Activated CD8-positive, alpha-beta memory T cell treated with anti-CD3 and anti-CD28 coated beads, Interleukin-2, amount 10 ng/mL, durations not matched to agents 7 days and 5 days (primary cell): Measurements from ENCODE around the gene MICAL2. TPM values are rescaled to one million over a fixed set of nuclear protein-coding genes. Genes with fewer than 3 reads are reported as not detected.
A peak's percentile ranks its signal among the peaks of the same experiment; 100 is the strongest.

ENCODE experiments used
- ATAC-seq: fragments of 150-1000 bp; cut with Tn5 transposase; one replicate; pipeline ENCODE4 v1.10.0; 2021; ENCODE audit warnings: moderate library complexity
- CTCF ChIA-PET: fragments of 350-600 bp; sonication (Branson Sonifier 250); formaldehyde crosslinking; loops from one replicate; lab custom pipeline; 2021; ENCODE audit warnings: antibody characterized with exemption; lab: Charles Lee
- DNase-seq: peaks from one replicate; pipeline ENCODE4 v3.0.0-alpha.2; 2020
- H3K27ac Mint-ChIP-seq: one replicate; pipeline ENCODE4 v1.8.0; 2021; ENCODE audit warnings: mild to moderate bottlenecking, mixed read lengths
- H3K27me3 Mint-ChIP-seq: one replicate; pipeline ENCODE4 v1.8.0; 2021; ENCODE audit warnings: mixed read lengths
- H3K36me3 Mint-ChIP-seq: one replicate; pipeline ENCODE4 v1.8.0; 2021; ENCODE audit warnings: mild to moderate bottlenecking, mixed read lengths
- H3K4me1 Mint-ChIP-seq: one replicate; pipeline ENCODE4 v1.8.0; 2021; ENCODE audit warnings: mixed read lengths
- H3K4me3 Mint-ChIP-seq: one replicate; pipeline ENCODE4 v1.8.0; 2021; ENCODE audit warnings: mild to moderate bottlenecking, moderate library complexity, mixed read lengths
- H3K9me3 Mint-ChIP-seq: one replicate; pipeline ENCODE4 v1.8.0; 2022; ENCODE audit warnings: low read depth, mixed read lengths
- total RNA-seq, 2 experiments: library from RNA; stranded (reverse); gene quantifications; one replicate each; pipeline ENCODE4 v1.2.3, GENCODE V29; 2021

MICAL2 gene
- total RNA-seq, 2 experiments from 2014 or later: 120 to 168 TPM

DNA sequence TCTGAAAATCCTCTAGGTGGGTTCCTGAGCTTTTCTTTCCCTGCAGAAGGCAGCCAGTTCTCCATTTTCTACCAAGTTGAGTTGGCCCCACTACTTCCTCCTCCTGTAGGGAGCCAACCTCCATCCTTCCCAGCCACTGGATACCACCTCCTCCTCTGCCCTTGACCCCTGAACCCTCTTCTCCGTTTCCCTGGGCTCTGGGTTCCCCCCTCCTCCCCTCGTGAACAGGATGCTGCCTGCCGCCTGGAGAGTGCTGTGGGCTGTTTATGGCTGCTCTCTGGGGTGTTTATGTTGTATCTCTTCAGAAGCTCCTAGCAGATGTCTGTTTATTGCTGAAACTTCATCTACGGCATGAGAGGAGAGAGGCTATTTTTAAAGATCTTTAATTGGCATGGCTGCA lies 8.6 kb downstream of the MICAL2 start:
- Mint-ChIP-seq H3K4me1 (peaks cover 38% of the 10 kb centered on the region), H3K27me3 (no peaks in the 10 kb centered on the region), H3K36me3 (peaks cover 5% of the 10 kb centered on the region), H3K27ac (no peak overlapping the region), H3K9me3 (no peaks in the 10 kb centered on the region), H3K4me3 (no peak overlapping the region)
- DNase-seq: no peak
- CTCF ChIA-PET: interaction anchor here (0.6 to 1.4 kb wide), 3 partner anchors 73 to 227 kb away, joined by 3 to 4 read pairs (median 3); no protein-coding TSS in a partner anchor
- ATAC-seq: no peak

DNA sequence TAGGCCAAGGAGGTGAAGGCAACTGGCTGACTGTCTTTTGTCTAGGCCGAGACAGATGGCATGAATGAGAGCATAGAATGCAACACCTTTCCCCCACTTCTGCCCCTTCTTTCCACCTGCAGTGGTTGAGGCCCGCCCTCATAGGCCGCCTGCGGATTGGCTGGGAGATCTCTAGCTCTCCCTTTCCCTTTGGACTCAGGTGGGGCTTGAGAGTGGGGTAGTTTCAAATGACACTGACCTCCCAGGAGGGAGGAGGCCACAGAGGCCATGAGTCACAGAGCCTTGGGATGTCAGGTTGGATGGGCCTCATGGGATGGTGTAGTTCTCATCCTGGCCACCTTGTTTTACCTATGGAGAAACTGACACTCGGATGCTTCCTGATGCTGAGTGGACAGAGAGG lies 9.1 kb downstream of the MICAL2 start:
- Mint-ChIP-seq H3K9me3 (no peaks in the 10 kb centered on the region), H3K4me3 (no peak overlapping the region), H3K27ac (no peak overlapping the region), H3K4me1 (peaks cover 40% of the 10 kb centered on the region), H3K27me3 (no peaks in the 10 kb centered on the region), H3K36me3 (peaks cover 5% of the 10 kb centered on the region)
- DNase-seq (no peak), ATAC-seq (no peak)
- CTCF ChIA-PET: interaction anchor here (1.4 kb wide), 1 partner anchor 162 kb away, joined by 3 read pairs; no protein-coding TSS in a partner anchor

DNA sequence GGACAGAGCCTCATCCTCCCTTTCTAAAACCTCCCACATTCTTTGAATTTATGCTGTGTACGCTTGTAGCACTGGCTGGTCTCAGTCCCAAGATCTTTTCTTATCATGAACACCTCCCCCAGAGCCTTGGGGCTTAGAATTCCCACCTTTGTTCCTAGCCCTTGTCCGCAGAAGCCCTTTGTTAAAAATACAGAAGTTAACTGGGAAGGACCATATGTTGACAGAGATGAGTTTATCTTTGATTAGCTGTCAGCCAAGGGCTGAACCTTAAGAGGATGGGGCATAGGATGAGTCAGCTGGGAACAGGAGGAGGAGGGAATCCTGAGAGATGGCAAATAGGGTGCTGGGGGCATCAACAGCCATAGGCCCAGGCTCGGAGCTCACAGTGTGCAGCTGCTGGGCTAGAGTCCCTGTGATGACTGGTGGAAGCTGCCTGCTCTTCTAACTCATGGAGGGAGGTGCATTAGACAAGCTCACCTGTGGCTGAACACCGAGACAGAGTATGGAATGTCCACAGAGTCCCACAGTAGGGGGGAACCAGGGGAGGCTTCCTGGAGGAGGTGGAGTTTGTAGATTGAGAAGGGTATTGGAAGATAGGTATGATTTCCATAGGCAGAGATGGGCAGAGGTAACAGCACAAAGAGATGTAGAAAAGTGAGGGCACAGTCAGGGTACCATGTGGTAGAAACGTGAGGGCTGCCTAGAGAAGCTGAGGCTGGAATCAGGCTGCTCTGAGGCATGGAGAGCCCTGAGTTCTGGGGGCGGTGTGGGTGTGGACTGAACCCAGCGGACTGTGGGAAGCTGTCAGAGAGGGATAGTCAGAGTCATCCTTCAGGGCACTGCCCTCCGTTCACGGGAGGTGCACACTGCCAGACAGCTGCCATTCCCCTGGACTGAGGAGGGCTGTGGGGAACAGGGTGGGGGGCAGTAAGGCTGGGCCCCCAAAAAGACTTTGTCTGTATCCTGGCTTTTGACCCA lies 9.9 kb downstream of the MICAL2 start:
- peaks cover 44% of the 10 kb centered on the region for H3K4me1 Mint-ChIP-seq

DNA sequence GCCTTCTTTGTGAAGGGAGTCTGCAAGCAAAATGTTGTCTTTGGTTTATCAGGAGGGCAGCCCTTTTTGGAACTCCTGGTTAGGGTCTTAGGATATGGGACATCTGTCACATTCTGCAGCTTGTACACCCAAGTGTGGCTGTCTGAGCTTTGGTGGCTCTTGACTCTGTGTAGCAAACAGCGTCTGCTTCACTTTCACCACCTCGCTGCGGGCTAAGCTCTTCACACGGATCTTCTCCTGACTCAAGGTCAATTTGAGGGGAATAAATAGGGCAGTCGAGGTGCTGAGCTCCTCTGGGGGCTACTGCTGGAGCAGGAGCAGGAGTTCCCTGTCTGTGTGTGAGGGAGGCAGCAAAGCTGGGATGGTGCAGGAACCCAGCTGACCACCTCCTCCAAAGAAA lies 10.6 kb downstream of the MICAL2 start:
- Mint-ChIP-seq H3K4me3 (no peak overlapping the region), H3K27ac (no peak overlapping the region), H3K36me3 (peaks cover 1% of the 10 kb centered on the region), H3K27me3 (no peaks in the 10 kb centered on the region), H3K9me3 (no peaks in the 10 kb centered on the region), H3K4me1 (peaks cover 48% of the 10 kb centered on the region)
- CTCF ChIA-PET: interaction anchor here (0.8 to 2.7 kb wide), 8 partner anchors 12 to 161 kb away, joined by 3 to 10 read pairs (median 4); no protein-coding TSS in a partner anchor
- no peak for ATAC-seq
- DNase-seq: no peak

More for the DNA sequence above, 9.9 kb downstream of the MICAL2 start:
- H3K27ac Mint-ChIP-seq: no peak overlapping the region
- H3K9me3 Mint-ChIP-seq: no peaks in the 10 kb centered on the region
- ATAC-seq: no peak
- CTCF ChIA-PET: interaction anchor here (1.3 to 2.7 kb wide), 6 partner anchors 11 to 161 kb away, joined by 3 to 10 read pairs (median 4); no protein-coding TSS in a partner anchor
- no peaks in the 10 kb centered on the region for H3K27me3 Mint-ChIP-seq
- H3K4me3 Mint-ChIP-seq: no peak overlapping the region
- H3K36me3 Mint-ChIP-seq: peaks cover 1% of the 10 kb centered on the region
- DNase-seq: no peak

DNA sequence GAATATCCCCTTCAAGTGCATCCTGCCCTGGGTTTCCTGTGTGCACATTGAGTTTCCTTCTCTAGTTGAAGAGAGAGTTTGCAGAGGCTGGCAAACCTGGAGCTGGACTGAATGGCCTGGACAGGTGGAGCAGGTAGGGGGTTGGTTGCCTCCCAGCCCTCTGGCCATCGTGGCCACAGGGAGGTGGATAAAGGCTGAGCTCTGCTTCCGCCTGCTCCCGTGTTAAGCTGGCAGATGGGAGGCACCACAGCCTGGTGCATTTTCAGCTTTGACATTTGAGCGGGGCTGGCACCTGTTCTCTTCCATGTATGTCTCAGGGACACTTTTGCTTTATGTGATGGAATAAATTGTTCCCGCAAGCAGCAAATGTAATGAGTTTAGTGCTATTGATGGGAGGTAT lies 11.1 kb downstream of the MICAL2 start:
- DNase-seq (no peak), ATAC-seq (no peak)
- no peaks in the 10 kb centered on the region for H3K9me3 Mint-ChIP-seq
- H3K4me3 Mint-ChIP-seq: no peak overlapping the region
- peaks cover 1% of the 10 kb centered on the region for H3K36me3 Mint-ChIP-seq
- no peak overlapping the region for H3K27ac Mint-ChIP-seq
- CTCF ChIA-PET: interaction anchor here (0.8 to 2.7 kb wide), 7 partner anchors 12 to 159 kb away, joined by 3 to 10 read pairs (median 4); no protein-coding TSS in a partner anchor
- peaks cover 50% of the 10 kb centered on the region for H3K4me1 Mint-ChIP-seq
- H3K27me3 Mint-ChIP-seq: no peaks in the 10 kb centered on the region

DNA sequence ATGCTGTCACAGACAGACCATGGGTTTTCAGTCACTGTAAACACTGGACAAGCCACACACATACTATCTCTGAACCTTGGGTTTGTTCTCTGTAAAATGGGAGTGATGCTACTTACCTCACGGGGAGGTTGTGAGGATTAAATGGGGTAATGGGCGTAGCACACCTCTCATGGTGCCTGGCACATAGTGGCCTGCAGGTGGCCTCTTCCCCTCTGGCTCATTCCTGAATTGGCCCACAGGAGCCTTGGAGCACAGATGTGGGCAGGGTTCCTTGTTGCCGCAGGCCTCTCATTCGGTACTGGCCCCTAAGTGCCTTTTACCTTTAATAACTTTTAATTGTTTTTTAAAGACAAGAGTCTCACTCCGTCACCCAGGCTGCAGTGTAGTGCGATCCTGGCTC lies 11.7 kb downstream of the MICAL2 start:
- H3K4me1 Mint-ChIP-seq: peaks cover 53% of the 10 kb centered on the region
- H3K27ac Mint-ChIP-seq: no peak overlapping the region
- ATAC-seq: no peak
- H3K27me3 Mint-ChIP-seq: no peaks in the 10 kb centered on the region
- DNase-seq: no peak
- no peak overlapping the region for H3K4me3 Mint-ChIP-seq
- peaks cover 1% of the 10 kb centered on the region for H3K36me3 Mint-ChIP-seq
- CTCF ChIA-PET: interaction anchor here (0.8 to 2.7 kb wide), 9 partner anchors 11 to 160 kb away, joined by 3 to 10 read pairs (median 4); no protein-coding TSS in a partner anchor
- no peaks in the 10 kb centered on the region for H3K9me3 Mint-ChIP-seq

DNA sequence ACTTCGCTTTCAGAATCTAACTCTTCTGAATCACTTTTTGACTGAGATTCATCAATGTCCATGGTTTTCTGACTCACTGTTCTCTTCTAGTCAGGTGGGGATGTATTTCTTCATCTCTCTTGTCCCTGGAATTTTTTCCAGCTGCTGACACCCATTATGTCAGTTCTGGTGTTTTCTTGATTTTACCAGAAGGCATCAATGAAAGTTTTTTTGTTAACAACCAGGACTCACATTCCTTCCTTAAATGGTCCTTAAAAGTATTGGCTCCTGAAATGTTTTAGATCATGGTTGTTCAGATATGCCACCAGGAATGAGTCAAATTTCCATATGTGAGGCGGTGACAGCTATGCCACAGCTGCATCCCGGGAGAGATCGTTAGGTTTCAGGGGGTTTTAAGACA lies 12.9 kb downstream of the MICAL2 start:
- Mint-ChIP-seq H3K36me3 (peaks cover 1% of the 10 kb centered on the region), H3K4me3 (no peak overlapping the region), H3K4me1 (peaks cover 55% of the 10 kb centered on the region), H3K27ac (no peak overlapping the region), H3K27me3 (no peaks in the 10 kb centered on the region), H3K9me3 (no peaks in the 10 kb centered on the region)
- CTCF ChIA-PET: interaction anchor here (0.9 to 2.7 kb wide), 5 partner anchors 12 to 161 kb away, joined by 3 to 10 read pairs (median 4); no protein-coding TSS in a partner anchor
- ATAC-seq (no peak), DNase-seq (no peak)

DNA sequence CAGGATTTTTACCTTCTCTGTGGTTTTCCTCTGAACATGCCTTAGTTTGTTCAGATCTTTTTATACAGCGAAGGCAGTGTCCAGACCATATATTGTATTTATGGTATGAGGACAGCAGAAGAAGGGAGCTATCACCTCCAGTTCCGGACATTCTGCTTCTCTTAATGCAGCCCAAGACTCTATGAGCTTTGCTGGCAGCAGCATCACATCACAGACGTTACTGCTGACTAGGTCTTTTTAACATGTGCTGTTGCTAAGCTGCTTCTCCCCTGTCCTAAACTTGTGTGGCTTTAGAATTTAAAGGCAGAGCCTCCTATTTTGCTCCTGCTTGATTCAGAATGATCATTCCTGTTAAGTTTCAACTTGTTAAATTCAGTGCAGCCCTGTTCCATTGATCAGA lies 13.4 kb downstream of the MICAL2 start:
- H3K4me1 Mint-ChIP-seq: peaks cover 54% of the 10 kb centered on the region
- no peaks in the 10 kb centered on the region for H3K27me3 Mint-ChIP-seq
- DNase-seq (no peak), ATAC-seq (no peak)
- H3K4me3 Mint-ChIP-seq: no peak overlapping the region
- no peaks in the 10 kb centered on the region for H3K9me3 Mint-ChIP-seq
- CTCF ChIA-PET: interaction anchor here (0.8 to 1.9 kb wide), 4 partner anchors 23 to 113 kb away, joined by 3 to 6 read pairs (median 4); no protein-coding TSS in a partner anchor
- H3K36me3 Mint-ChIP-seq: peaks cover 1% of the 10 kb centered on the region
- no peak overlapping the region for H3K27ac Mint-ChIP-seq

DNA sequence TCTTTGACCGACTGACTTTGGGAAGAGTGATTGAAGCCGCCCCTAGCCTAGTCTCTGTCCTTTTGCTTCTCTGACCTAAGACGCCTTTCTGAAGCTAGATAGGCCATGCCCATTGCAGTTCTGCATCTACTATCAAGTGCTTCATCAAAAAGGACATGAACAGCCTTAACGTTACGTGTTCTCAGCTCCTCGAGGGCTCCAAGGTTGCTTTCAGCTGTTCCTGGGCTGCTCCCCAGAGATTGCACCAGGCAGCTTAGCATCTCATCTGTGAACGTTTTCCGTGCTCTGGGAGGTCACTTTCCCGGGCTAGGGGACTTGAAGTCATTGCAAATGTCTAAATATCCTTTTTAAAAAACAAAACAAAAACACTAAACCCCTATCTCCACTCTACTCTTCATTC lies 13.9 kb downstream of the MICAL2 start:
- H3K27me3 Mint-ChIP-seq: no peaks in the 10 kb centered on the region
- H3K4me3 Mint-ChIP-seq: no peak overlapping the region
- no peak for DNase-seq
- peaks cover 1% of the 10 kb centered on the region for H3K36me3 Mint-ChIP-seq
- ATAC-seq: no peak
- CTCF ChIA-PET: interaction anchor here (0.8 to 1.3 kb wide), 3 partner anchors 23 to 113 kb away, joined by 3 read pairs; no protein-coding TSS in a partner anchor
- H3K9me3 Mint-ChIP-seq: no peaks in the 10 kb centered on the region
- H3K27ac Mint-ChIP-seq: peak overlapping the region; percentile 53
- H3K4me1 Mint-ChIP-seq: peaks cover 59% of the 10 kb centered on the region

DNA sequence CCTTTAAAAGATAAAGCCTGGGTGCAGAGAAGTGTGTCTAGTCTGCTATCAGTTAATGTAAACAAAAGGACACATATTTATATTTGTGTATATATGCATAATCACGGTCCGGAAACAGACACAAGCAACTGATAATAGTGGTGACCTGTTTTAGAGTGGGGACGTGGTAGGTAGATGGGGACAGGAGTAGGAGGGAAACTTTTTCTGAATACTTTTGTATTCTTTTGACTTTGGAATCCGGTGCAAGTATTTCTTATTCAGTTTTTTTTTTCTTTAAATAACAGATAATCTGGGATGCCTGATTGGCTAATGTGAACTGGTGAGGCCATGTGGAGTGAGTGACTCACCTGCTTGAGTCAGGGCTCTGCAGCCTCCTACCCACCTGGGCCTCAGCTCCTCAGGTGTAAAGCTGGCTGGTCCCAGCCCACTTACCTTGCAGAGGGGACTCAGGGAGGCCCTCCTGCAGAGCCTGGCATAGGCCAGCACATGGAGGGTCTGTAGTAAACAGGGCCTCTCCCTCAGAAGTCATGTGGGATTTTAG lies 15.3 kb downstream of the MICAL2 start:
- Mint-ChIP-seq H3K36me3 (peaks cover 5% of the 10 kb centered on the region), H3K27ac (no peak overlapping the region), H3K4me1 (peaks cover 65% of the 10 kb centered on the region), H3K27me3 (no peaks in the 10 kb centered on the region), H3K4me3 (no peak overlapping the region), H3K9me3 (no peaks in the 10 kb centered on the region)
- DNase-seq: no peak
- CTCF ChIA-PET: interaction anchor here (0.8 to 2.1 kb wide), 3 partner anchors 8 to 1340 kb away, joined by 4 to 5 read pairs (median 4); no protein-coding TSS in a partner anchor
- no peak for ATAC-seq

DNA sequence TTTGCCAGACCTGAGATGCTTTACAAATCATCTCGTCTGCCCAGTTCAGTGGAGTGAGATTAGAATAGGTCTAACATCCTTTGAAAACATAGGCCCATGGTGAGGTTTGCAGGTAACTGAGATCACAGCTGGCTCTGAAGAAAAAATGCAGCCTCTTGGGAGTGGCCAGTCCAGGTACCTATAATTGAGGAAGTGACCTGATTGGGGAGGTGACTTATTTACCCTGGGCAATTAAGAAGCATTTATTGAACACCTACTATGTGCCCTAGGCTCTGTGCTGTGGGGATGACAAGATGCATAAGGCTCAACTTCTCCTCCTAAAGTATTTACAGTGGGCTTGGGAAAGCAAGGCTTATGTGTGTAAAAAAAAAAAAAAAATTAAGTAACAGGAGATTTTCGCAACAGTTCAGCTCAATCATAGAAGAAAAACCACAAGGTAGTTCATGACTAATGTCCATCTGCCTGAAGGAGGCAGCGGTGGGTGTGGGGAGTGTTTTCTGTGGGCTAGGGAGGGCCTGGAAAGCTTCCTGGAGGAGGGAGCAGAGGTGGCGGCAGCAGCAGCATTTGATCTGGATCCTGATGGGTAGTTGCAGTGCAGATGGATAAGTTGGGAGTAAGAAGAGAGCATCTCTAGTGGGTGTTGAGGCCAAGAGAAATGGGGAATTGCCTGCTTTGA lies 16.1 kb downstream of the MICAL2 start:
- H3K4me3 Mint-ChIP-seq: no peak overlapping the region
- no peaks in the 10 kb centered on the region for H3K27me3 Mint-ChIP-seq
- H3K9me3 Mint-ChIP-seq: no peaks in the 10 kb centered on the region
- peaks cover 59% of the 10 kb centered on the region for H3K4me1 Mint-ChIP-seq
- H3K27ac Mint-ChIP-seq: no peak overlapping the region
- DNase-seq: no peak
- CTCF ChIA-PET: interaction anchor here (0.8 to 2.1 kb wide), 5 partner anchors 9 to 1339 kb away, joined by 3 to 5 read pairs (median 4); no protein-coding TSS in a partner anchor
- peaks cover 5% of the 10 kb centered on the region for H3K36me3 Mint-ChIP-seq
- no peak for ATAC-seq

DNA sequence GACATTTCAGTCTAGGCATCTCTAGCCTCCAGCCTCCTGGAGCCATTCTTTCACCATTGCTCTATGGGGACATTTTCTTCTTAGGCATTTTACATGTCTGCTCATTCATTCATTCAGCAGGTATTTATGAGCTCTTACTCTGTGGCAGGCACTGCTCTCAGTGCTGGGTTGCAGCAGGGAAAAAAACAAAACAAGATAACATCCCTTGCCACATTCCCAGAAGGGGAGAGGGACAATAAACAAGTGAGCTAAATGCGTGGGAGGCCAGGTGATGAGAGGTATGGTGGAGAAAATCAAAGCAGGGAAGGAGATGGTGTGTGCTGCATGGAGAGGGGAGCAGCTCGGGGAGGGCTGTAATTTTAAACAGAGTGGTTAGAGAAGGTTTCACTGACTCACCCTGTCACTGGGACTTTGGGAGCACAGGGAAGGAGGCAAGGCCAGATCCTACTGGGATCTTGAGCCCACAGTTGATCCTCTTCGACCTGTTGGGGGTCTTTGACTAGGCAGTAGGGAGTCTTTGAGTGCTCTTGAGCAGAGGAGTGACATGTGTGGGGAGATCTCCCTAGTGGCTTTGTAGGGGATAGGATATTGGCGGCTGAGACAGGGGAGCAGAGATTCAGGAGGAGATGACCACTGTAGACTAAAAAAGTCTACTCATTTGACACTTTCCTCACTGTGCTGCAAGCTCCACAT lies 17.0 kb downstream of the MICAL2 start:
- H3K27ac Mint-ChIP-seq: no peak overlapping the region
- no peaks in the 10 kb centered on the region for H3K27me3 Mint-ChIP-seq
- DNase-seq (no peak), ATAC-seq (no peak)
- H3K4me1 Mint-ChIP-seq: peaks cover 55% of the 10 kb centered on the region
- no peak overlapping the region for H3K4me3 Mint-ChIP-seq
- H3K36me3 Mint-ChIP-seq: peaks cover 4% of the 10 kb centered on the region
- CTCF ChIA-PET: interaction anchor here (0.9 to 2.1 kb wide), 4 partner anchors 9 to 40 kb away, joined by 3 to 5 read pairs (median 4); no protein-coding TSS in a partner anchor
- H3K9me3 Mint-ChIP-seq: no peaks in the 10 kb centered on the region
